GM18499 (cell line): ENCODE results near the gene FUT6.
"Not testable (repeated sequence)": the region's sequence is repeated elsewhere in the genome, so short reads cannot be mapped to it uniquely, and the experiment has no call there.

Experiments
- ATAC-seq: cut with Tn5 transposase; IDR thresholded peaks from one replicate; pipeline ENCODE4 v1.9.1; 2021; ENCODE audit warnings: moderate number of reproducible peaks; ENCODE audit not compliant: insufficient read depth, unreplicated experiment

The FUT6 gene

DNA sequence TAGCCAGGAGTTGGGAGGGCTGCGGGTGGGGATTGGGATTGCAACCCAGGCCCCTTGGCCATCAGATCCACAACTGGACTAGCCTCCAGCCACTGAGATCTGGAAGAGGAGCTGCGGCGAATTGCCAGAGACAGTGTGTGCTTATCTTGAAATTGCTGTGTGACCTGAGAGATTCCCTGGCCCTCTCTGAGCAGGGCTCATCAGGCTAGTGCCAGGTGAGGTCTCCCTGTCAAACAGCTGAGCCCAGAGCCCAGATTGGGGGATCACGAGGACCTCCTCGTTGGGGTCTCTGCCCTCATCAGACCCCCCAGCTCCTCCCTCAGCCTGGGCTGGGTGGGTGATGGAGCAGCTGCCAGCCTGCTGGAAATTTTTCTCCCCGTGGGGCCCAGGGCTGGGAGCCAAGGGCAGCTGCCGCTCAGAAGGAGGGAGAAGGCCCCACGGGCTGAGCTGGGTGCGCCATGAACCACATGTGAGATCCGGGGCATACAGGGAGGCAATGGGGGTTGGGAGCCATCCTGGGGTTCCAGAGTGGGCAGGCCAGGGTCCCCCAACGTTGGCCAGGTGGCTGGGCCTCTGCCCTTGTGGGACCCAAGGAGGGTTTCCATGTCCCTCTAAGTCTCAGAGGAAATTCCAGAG lies 23.6 kb upstream of the FUT6 start:
- ATAC-seq, result no peak

DNA sequence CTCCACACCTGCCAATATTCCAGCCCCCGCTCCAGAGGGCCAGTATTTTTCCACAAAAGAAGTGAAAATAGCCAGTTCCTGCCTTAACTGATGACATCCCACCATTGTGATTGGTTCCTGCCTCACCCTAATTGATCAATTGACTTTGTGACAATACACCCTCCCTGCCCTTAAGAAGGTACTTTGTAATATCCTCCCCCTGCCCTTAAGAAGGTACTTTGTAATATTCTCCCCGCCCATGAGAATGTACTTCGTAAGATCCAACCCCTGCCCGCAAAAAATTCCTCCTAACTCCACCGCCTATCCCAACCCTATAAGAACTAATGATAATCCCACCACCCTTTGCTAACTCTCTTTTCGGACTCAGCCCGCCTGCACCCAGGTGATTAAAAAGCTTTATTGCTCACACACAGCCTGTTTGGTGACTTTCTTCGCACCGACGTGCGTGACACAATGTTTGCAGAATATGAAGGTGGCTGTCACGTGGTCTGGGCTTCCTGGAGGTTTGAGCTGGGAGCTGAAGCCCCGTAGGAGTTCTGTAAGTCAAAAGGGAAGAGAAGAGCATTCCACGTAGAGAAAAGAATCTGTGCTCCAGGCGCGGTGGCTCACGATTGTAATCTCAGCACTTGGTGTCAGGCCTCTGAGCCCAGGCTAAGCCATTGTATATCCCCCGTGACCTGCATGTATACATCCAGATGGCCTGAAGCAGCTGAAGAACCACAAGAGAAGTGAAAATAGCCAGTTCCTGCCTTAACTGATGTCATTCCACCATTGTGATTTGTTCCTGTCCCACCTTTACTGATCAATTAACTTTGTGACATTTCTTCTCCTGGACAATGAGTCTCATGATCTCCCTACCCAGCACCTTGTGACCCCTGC lies 17.9 kb upstream of the FUT6 start:
- ATAC-seq, result no peak

DNA sequence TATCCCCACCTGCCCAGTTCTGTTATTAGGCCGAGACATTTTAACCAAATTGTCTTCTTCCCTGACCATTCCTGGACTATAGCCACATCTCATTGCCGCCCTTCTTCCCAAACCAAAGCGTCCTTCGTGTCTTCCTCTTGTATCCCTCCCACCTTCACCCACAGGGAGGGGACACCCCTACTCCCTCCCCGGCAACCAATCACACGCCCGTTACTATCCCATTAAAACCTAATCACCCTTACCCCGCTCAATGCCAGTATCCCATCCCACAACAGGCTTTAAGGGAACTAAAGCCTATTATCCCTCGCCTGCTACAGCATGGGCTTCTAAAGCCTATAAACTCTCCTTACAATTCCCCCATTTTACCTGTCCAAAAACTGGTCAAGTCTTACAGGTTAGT lies 15.6 kb upstream of the FUT6 start:
- ATAC-seq, result not testable (repeated sequence)

DNA sequence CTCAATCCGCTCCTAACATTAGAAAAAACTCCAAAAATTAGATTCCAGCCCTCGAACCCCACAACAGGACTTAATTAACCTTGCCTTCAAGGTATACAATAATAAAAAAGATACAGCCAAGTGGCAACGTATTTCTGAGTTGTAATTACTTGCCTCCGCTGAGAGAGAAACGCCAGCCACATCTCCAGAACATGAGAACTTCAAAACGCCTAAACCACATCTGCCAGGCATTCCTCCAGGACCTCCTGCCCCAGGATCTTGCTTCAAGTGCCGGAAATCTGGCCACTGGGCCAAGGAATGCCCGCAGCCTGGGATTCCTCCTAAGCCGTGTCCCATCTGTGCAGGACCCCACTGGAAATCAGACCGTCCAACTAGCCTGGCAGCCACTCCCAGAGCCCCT lies 14.6 kb upstream of the FUT6 start:
- ATAC-seq, result not testable (repeated sequence)

DNA sequence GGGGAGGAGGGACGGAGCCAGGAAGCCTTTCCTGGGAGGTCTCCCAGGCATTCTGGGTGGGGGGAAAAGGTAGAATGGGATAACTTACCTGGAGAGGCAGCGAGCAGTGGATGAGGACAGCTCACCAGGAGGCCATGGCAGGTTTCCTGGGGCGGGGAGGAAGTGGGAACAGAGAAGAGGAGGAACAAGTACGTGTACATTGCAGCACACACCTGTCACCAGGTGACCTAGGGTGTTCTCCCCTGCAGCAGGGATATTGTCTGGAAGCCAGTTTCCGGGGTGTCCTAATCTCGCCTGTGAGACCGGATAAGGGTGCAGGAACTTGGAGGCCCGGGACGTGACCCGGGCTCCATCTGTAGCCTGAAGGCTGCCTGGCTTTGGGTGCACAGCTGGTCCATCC lies 11.8 kb upstream of the FUT6 start, which contains the start of gene FUT3:
TSS of gene FUT3 (minus strand) at position 148 of the 400 bp plus-strand sequence.
- ATAC-seq, result no peak

DNA sequence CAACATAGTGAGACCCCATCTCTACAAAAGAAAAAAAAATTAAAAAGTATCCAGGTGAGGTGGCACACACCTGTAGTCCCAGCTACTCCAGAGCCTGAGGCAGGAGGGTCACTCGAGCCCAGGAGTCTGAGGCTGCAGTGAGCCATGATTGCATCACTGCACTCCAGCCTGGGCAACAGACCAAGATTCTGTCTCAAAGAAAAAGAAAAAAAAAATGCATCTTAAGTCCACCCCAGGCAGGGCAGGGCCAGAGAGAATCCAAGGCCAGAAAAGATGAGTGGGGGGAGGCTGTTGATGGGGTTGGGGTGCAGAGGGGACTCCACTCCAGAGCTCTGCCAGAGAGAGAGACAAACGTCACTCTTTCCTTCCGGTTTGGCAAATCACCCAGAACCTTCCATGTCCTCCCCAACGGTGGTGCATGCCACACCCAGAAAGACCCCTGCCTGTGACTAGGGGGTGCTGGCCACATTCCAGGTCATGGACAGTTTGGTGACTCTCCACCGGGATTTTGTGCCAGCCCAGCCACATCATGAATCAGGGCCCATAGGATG lies 11.3 kb upstream of the FUT6 start:
- ATAC-seq, result no peak

DNA sequence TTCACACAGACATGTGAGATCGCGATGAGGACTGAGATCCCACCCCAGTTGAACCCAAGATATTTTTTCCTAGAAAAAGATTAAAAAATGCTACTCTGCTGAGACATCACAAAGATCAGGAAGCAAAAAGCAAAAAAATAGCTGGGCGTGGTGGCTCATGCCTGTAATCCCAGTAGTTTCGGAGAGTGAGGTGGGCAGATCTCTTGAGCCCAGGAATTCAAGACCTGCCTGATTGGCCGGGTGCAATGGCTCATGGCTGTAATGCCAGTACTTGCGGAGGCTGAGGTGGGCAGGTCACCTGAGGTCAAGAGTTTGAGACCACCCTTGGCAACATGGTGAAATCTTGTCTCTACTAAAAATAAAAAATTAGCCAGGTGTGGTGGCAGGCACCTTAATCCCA lies 10.7 kb upstream of the FUT6 start:
- no peak for ATAC-seq

DNA sequence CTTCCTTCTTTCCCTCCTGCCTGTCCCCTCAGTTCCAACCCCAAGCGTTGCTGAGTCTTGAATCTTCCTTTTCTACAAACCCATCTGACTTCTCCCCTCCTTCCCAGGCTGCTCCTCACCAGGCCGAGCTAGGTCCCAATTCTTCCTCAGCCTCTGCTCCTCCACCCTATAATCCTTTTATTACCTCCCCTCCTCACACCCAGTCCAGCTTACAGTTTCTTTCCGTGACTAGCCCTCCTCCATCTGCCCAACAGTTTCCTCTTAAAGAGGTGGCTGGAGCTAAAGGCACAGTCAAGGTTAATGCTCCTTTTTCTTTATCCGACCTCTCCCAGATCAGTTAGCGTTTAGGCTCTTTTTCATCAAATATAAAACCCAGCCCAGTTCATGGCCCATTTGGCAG lies 9.1 kb upstream of the FUT6 start:
- not testable (repeated sequence) for ATAC-seq

DNA sequence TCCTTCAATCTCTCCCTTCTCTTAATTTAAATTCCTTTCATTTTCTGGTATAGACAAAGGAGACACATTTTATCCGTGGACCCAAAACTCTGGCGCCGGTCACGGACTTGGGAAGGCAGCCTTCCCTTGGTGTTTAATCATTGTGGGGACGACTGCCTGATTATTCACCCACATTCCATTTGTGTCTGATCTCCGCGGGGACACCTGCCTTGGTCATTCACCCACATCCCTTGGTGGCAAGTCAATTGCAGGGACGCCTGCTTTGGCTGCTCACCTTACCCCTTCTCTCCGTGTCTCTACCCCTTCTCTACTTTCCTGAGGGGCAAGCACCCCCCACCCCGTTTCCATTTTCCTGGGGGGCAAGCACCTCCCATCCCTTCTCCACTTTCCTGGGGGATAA lies 8.3 kb upstream of the FUT6 start:
- ATAC-seq, result not testable (repeated sequence)

DNA sequence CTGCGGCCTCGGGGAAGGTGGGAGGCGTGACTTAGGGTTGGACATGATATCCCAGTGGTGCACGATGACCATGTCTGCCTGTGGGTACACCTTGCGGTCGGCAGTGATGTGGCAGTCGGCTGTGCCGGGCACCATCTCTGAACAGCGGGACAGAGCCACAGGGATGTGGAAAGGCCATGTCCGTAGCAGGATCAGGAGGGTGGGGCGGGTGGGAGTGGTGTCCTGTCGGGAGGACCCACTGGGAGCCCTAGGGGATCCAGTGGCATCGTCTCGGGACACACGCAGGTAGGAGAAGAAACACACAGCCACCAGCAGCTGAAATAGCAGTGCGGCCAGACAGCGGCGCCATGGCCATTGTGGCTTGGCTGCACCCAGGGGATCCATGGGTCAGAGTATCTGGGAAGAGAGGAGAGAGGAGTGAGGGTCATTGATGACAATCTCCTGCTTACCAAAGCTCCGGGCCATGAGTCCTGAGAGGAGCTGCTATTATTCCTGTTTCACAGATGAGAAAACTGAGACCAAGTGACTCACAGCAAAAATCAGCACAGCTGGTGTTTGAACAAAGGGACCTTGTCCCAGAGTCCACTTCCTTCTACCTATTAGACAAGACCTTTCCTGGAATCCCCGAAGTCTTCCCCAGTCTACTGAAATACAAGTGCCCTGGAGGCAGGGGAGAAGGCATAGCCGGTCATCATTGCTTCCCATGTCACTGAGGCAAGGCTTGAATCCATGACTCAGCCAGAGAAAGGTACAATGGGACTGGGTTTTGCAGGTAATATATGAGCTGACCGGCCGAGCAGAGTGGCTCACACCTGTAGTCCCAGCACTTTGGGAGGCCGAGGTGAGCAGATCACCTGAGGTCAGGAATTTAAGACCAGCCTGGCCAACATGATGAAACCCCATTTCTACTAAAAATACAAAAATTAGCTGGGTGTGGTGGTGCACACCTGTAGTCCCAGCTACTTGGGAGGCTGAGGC lies 5.2 kb upstream of the FUT6 start:
- no peak for ATAC-seq

DNA sequence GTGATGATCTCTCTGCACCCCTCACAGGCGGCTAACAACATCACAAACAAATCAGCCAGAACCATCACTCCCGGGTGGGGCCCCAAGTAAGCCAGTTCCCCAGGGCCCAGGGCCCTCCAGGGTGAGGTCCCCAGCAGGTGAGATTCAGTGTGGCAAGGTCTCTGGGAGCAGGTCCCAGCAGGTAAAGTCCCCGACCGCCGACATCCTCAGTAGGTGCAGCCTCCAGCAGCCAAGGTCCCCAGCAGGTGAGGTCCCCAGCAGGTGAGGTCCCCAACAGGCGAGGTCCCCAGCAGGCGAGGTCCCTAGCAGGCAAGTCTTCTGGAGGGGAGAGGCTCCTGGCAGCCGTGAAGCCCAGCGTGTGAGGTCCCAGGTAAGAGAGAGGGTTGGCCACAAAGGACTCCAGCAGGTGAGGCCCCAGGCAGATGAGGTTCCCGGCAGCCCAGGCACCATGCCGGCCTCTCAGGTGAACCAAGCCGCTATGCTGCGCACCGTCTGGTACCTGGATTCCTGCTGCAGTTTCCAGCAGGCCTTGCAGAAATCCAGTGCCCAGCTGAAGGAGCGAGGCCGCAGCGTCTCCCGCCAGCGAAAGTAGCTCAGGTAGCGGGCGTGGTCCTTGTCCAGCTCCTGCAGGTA lies 3.9 kb upstream of the FUT6 start:
- ATAC-seq, result no peak

DNA sequence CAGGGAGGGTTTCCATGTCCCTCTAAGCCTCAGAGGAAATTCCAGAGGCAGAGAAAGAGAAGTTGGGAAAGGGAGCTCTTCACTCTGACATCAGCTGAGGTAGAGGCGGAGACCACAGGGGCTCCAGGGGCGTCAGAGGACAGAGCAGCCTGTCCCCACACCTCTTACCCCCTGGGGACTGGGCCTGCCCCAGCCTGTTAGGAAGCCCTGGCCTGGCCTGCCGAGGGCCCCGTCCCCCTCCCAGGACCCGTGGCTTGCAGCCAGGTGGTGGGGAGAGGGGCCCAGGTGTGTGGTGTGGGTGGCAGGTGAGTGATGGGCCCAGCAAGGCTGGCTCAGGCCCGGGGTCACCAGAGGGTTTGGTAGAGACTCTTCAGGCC lies 2.2 kb upstream of the FUT6 start:
- ATAC-seq, result not testable (repeated sequence)

DNA sequence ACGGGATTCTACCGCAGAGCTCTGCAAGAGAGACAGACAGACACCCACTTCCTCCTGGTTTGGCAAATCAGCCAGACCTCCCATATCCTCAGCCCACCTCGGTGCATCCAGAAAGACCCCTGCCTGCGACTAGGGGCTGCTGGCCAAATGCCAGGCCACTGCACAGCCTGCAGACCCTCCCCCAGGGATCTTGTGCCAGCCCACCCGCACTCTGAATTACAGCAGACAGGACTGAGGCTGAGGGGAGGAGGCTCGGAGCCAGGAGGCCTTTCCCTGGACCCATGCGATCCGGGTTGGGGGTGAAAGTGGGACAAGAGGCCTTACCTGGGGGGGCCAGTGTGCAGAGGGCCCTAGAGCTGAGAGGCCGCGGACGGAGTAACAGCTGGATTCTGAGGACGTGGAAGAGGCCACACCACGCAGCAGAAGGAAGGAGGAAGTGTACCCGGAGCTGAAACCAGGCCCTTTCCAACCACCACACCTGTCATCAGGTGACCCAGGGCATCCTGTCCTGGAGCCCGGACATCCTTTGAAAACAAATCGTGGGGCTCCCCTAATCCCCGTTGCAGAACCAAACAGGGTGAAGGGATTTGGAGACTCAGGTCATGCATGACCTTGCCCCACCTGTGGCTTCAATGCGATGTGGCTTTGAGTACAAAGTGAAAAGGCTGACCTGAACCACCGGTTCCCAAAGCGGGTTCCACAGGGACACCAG lies 993 bp downstream of the FUT6 start:
- ATAC-seq, result no peak

DNA sequence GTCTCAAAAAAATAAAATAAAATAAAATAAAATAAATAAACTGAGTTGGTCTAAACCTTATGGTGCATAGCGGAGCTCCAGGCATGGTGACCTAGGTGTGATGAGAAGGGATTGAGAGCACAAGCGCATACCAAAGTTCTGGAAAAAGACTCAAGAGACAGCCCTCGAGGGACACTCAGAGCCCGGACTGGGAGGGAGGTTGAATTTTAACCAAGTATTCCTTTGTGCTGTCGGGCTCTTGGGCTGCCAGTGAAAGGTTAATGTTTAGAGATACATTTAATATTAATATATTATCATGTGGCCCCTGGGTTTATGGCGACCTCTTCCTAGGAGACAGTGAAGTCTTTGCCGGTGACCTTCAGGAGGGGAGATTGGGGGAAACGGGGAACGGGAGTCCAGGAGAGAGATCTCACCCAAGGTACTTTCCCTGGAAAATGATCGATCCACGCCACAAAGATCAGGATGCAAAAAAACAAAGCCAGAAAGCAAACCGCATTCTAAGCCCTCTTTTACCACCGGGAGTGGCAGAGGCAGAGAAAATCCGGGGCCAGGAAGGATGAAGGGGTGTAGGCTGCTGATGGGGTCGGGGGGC lies 1.6 kb downstream of the FUT6 start:
- no peak for ATAC-seq

DNA sequence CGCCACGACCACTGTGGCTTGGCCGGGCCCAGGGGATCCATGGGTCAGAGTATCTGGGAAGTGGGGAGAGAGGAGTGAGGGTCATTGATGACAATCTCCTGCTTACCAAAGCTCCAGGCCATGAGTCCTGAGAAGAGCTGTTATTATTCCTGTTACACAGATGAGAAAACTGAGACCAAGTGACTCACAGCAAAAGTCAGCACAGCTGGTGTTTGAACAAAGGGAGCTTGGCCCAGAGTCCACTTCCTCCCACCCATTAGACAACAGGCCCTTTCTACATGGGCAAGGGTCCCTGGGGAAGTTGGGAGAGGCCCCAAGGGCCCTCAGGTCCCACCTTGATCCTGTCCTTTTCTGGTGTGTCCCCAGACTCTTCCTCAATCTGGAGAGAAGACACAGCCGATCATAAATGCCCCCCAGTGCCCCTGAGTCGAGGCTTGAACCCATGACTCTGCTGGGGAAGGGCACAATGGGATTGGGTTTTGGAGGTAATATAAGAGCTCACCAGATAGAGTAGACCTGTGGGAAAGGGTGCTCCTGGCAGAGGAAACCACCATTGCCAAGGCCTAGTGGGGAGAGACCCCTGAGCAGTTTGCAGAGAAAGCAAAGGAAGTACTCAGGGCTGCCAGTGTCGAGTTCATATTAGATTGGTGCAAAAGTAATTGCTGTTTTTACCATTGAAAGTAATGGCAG lies 6.8 kb downstream of the FUT6 start:
- ATAC-seq, result no peak

DNA sequence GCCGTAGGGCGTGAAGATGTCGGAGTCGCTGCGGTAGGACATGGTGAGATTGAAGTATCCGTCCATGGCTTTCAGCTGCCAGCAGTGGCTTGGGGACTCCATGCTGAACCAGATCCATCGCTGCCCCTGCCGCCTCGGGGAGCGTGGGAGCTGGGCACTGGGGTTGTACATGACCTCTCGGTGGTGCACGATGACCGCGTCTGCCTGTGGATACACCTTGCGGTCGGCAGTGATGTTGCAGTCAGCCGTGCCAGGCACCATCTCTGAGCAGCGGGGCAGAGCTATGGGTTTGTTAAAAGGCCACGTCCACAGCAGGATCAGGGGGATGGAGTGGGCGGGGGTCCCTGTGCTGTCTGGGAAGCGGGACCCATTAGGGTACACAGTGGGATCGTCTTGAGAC lies 7.4 kb downstream of the FUT6 start:
- no peak for ATAC-seq

DNA sequence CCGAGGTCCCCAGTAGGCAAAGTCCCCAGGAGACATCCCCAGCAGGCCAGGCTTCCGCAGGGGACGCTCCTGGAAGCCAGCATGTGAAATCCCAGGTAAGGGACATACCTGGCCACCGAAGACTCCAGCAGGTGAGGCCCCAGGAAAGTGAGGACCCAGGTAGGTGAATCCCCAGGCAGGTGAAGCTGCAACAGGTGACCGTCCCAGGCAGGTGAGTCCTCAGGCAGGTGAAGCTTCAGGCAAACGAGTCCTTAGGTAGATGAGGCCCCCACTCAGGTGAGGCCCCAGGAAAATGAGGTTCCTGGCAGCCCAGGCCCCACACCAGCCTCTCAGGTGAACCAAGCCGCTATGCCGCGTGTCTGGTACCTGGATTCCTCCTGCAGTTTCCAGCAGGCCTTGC lies 8.3 kb downstream of the FUT6 start:
- ATAC-seq, result no peak

DNA sequence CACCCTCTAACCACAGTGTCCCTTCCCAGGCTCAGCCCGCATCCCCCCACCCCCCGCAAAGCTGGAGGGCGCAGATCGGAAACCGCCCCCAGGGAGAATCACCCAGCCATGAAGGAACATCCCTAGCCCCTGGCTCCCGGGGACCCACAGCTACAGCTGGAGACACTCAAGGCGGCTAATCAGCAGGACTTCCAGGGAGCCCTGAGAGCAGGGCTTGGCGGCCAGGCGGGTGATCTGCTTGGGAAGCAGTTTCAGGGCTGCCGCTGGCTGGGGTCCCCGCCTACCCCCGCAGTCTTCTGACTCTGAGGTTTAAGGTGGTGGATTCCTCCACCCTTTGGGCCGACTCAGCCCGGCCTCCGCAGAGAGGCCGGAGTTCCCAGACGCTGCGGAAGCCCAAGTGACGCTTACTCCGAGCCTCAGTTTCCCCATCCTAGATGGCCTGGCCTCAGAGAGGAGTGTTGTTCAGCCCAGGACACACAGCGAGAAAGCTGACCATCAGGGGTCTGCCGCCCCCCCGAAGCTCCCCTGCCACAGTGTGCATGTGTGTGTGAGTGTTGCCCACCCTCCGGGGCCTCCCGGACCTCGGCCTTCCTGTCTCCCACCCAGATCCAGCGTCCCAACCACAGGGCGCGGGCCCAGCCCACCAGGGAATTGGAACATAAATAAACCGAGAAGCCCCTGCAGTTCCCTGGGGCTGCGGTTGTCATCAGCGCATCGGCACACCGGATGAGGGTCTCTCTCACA lies 9.8 kb downstream of the FUT6 start:
- ATAC-seq, result no peak
